ENCODE data around the gene DES.
A peak's percentile ranks its signal among the peaks of the same experiment; 100 is the strongest.

Gene DES

GRCh38 chr2:219453671-219454590, 35.8 kb downstream of the DES start:
- Histone ChIP-seq H2AFZ (ENCODE audit: low read depth, low read length) (no peak overlapping the region), H3K27ac (ENCODE audit: low read length) (no peak overlapping the region), H3K9ac (ENCODE audit: low read length) (no peak overlapping the region), H4K20me1 (ENCODE audit: insufficient read depth, low read length) (no peaks in the 10 kb centered on the region), H3K9me3 (ENCODE audit: insufficient read depth, low read length) (no peaks in the 10 kb centered on the region), H3K27me3 (ENCODE audit: low read depth, low read length) (no peaks in the 10 kb centered on the region), H3K4me2 (ENCODE audit: low read length) (no peak overlapping the region), H3K4me3 (ENCODE audit: low read length) (no peak overlapping the region), H3K79me2 (ENCODE audit: low read length) (no peaks in the 10 kb centered on the region), H3K4me1 (ENCODE audit: low read length) (peaks cover 7% of the 10 kb centered on the region), H3K36me3 (replicated peaks; ENCODE audit: low read depth, low read length) (no peaks in the 10 kb centered on the region)
- TF ChIP-seq CTCF (IDR thresholded peaks at IDR 0.05; ENCODE audit: low read depth, low read length) = no peak
- no peak for TF ChIP-seq EZH2phosphoT487 (IDR thresholded peaks at IDR 0.05; ENCODE audit: low read depth)

- Histone ChIP-seq H3K27ac (ENCODE audit: low read length) (no peak overlapping the region), H3K4me1 (ENCODE audit: low read length) (peaks cover 7% of the 10 kb centered on the region), H4K20me1 (ENCODE audit: insufficient read depth, low read length) (no peaks in the 10 kb centered on the region), H3K27me3 (ENCODE audit: low read depth, low read length) (no peaks in the 10 kb centered on the region), H3K36me3 (replicated peaks; ENCODE audit: low read depth, low read length) (no peaks in the 10 kb centered on the region), H2AFZ (ENCODE audit: low read depth, low read length) (no peak overlapping the region), H3K9me3 (ENCODE audit: insufficient read depth, low read length) (no peaks in the 10 kb centered on the region), H3K79me2 (ENCODE audit: low read length) (no peaks in the 10 kb centered on the region), H3K9ac (ENCODE audit: low read length) (no peak overlapping the region), H3K4me3 (ENCODE audit: low read length) (no peak overlapping the region), H3K4me2 (ENCODE audit: low read length) (0 out of 2 replicates have a peak overlapping the region, but pooled peaks have one; percentile 1)
- TF ChIP-seq EZH2phosphoT487 (IDR thresholded peaks at IDR 0.05; ENCODE audit: low read depth) (no peak), CTCF (IDR thresholded peaks at IDR 0.05; ENCODE audit: low read depth, low read length) (no peak)
These were observed 37.4 kb downstream of the DES start for GRCh38 chr2:219455581-219455980.

- H3K9ac ChIP-seq (ENCODE audit: low read length) = no peak overlapping the region
- H3K9me3 ChIP-seq (ENCODE audit: insufficient read depth, low read length) = no peaks in the 10 kb centered on the region
- H2AFZ ChIP-seq (ENCODE audit: low read depth, low read length) = no peak overlapping the region
- H3K4me1 ChIP-seq (ENCODE audit: low read length) = peaks cover 7% of the 10 kb centered on the region
- no peaks in the 10 kb centered on the region for H3K36me3 ChIP-seq (replicated peaks; ENCODE audit: low read depth, low read length)
- no peaks in the 10 kb centered on the region for H3K27me3 ChIP-seq (ENCODE audit: low read depth, low read length)
- H3K4me2 ChIP-seq (ENCODE audit: low read length) = peak overlapping the region; percentile 20; the same call in 1 of the 2 replicates
- 0 out of 2 replicates have a peak overlapping the region, but pooled peaks have one; percentile 16 for H3K4me3 ChIP-seq (ENCODE audit: low read length)
- TF ChIP-seq CTCF (IDR thresholded peaks at IDR 0.05; ENCODE audit: low read depth, low read length) (peak; percentile 34), EZH2phosphoT487 (IDR thresholded peaks at IDR 0.05; ENCODE audit: low read depth) (no peak)
- no peaks in the 10 kb centered on the region for H4K20me1 ChIP-seq (ENCODE audit: insufficient read depth, low read length)
- no peaks in the 10 kb centered on the region for H3K79me2 ChIP-seq (ENCODE audit: low read length)
- no peak overlapping the region for H3K27ac ChIP-seq (ENCODE audit: low read length)
These were observed 39.7 kb downstream of the DES start for GRCh38 chr2:219457784-219458369.

GRCh38 chr2:219458996-219459395, 40.8 kb downstream of the DES start:
- Histone ChIP-seq H3K4me2 (ENCODE audit: low read length) (no peak overlapping the region), H2AFZ (ENCODE audit: low read depth, low read length) (no peak overlapping the region)
- TF ChIP-seq CTCF (IDR thresholded peaks at IDR 0.05; ENCODE audit: low read depth, low read length) (no peak), EZH2phosphoT487 (IDR thresholded peaks at IDR 0.05; ENCODE audit: low read depth) (no peak)

More at GRCh38 chr2:219458996-219459395, 40.8 kb downstream of the DES start:
- Histone ChIP-seq H3K27me3 (ENCODE audit: low read depth, low read length) (no peaks in the 10 kb centered on the region), H4K20me1 (ENCODE audit: insufficient read depth, low read length) (no peaks in the 10 kb centered on the region), H3K4me3 (ENCODE audit: low read length) (no peak overlapping the region), H3K27ac (ENCODE audit: low read length) (no peak overlapping the region), H3K36me3 (replicated peaks; ENCODE audit: low read depth, low read length) (no peaks in the 10 kb centered on the region), H3K9me3 (ENCODE audit: insufficient read depth, low read length) (no peaks in the 10 kb centered on the region), H3K9ac (ENCODE audit: low read length) (no peak overlapping the region), H3K79me2 (ENCODE audit: low read length) (no peaks in the 10 kb centered on the region), H3K4me1 (ENCODE audit: low read length) (peaks cover 7% of the 10 kb centered on the region)
